Brain microvascular endothelial cell (primary cell): ENCODE results near the gene OR4D11.
A peak's percentile ranks its signal among the peaks of the same experiment; 100 is the strongest.
"Not testable (repeated sequence)": the region's sequence is repeated elsewhere in the genome, so short reads cannot be mapped to it uniquely, and the experiment has no call there.

ENCODE experiments used
- DNase-seq: peaks from one replicate; pipeline ENCODE4 v3.0.0-alpha.2; 2020
- H3K27ac ChIP-seq: fragments of 250-450 bp; sonication (Bioruptor Pico); 2 replicates; pipeline ENCODE4 v1.5.1; 2020; ENCODE audit warnings: mild to moderate bottlenecking, moderate library complexity
- H3K27me3 ChIP-seq: fragments of 250-450 bp; sonication (Bioruptor Pico); replicated peaks from 2 replicates; pipeline ENCODE4 v1.5.1; 2020; ENCODE audit warnings: mild to moderate bottlenecking
- H3K36me3 ChIP-seq: fragments of 250-450 bp; sonication (Bioruptor Pico); replicated peaks from 2 replicates; pipeline ENCODE4 v1.5.1; 2020; ENCODE audit warnings: mild to moderate bottlenecking
- H3K4me3 ChIP-seq: 2 replicates; pipeline ENCODE4 v1.5.1; 2011; ENCODE audit warnings: low read depth, mild to moderate bottlenecking, control low read depth, low read length, moderate library complexity
- CTCF ChIP-seq: IDR thresholded peaks from 2 replicates; pipeline ENCODE4 v1.5.1; 2011; ENCODE audit warnings: low read depth, mild to moderate bottlenecking, moderate library complexity, low read length, control low read depth, inconsistent platforms; ENCODE audit errors: missing control alignments
- in situ Hi-C: cut with HindIII; loops from 2 replicates; pipeline ENCODE4 v1.10.0; 2017; ENCODE audit warnings: low sequenced_read_pairs, low pct_ligation_motif_present

OR4D11 gene

GRCh38 chr11:59520741-59521140, 17.4 kb downstream of the OR4D11 start:
- H3K36me3 ChIP-seq = no peaks in the 10 kb centered on the region
- no peak overlapping the region for H3K4me3 ChIP-seq
- TF ChIP-seq CTCF = no peak
- no peaks in the 10 kb centered on the region for H3K27me3 ChIP-seq
- H3K27ac ChIP-seq = no peak overlapping the region
- in situ Hi-C loops = no loop called here
- DNase-seq = no peak

DNA sequence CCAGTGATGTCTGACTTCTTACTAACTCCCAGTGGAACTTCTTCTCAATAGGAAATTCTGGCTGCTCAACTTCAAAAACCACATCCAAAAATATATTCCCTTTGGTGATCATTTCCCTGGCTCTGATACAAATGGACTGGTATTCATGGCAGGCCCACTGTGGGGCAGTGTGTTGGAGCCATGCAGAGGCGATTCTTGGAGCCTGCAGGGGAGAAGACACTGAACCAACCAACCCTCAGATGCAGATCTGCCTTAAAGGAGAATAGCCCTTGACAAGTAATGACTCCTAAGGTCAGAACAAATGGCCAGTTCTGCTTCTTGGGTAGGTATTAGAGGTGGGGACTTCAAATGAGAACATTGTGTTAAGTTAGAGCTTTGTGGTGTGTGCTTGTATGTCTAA, 20.2 kb downstream of the OR4D11 start:
- DNase-seq = no peak
- Histone ChIP-seq H3K27ac (no peak overlapping the region), H3K36me3 (no peaks in the 10 kb centered on the region), H3K4me3 (no peak overlapping the region), H3K27me3 (no peaks in the 10 kb centered on the region)
- peak; percentile 8 for TF ChIP-seq CTCF
- in situ Hi-C loops = no loop called here

GRCh38 chr11:59528711-59529110, 25.3 kb downstream of the OR4D11 start:
- no peak for TF ChIP-seq CTCF
- no peak overlapping the region for H3K4me3 ChIP-seq
- no peaks in the 10 kb centered on the region for H3K36me3 ChIP-seq
- no peak for DNase-seq
- in situ Hi-C loops = no loop called here
- H3K27ac ChIP-seq = no peak overlapping the region
- H3K27me3 ChIP-seq = no peaks in the 10 kb centered on the region

- no peaks in the 10 kb centered on the region for H3K36me3 ChIP-seq
- no peak for DNase-seq
- H3K27me3 ChIP-seq = no peaks in the 10 kb centered on the region
- in situ Hi-C loops = no loop called here
- no peak overlapping the region for H3K27ac ChIP-seq
- TF ChIP-seq CTCF = no peak
- no peak overlapping the region for H3K4me3 ChIP-seq
These were observed 29.2 kb downstream of the OR4D11 start for GRCh38 chr11:59532620-59533019.

DNA sequence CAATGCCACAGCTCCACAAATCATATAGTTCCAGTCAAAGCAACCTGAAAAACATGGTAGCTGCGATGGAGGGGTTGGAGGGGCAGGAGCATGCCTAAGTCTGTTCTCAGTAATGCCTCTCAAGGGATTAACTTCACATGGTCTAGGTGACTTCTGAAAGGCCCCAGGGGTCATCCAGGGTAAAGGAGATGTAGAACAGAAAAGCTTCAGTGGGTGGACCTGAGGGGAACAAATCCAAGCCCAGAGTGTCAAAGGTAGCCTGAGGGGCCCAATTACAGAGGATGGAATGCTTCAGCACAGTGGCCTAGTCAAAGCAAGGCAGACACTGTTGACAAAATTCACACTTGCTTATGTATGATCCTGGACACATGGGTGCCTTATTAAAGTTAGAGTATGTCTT, 31.3 kb downstream of the OR4D11 start:
- no peaks in the 10 kb centered on the region for H3K36me3 ChIP-seq
- no peaks in the 10 kb centered on the region for H3K27me3 ChIP-seq
- in situ Hi-C loops = no loop called here
- H3K4me3 ChIP-seq = no peak overlapping the region
- H3K27ac ChIP-seq = no peak overlapping the region
- DNase-seq = no peak
- no peak for TF ChIP-seq CTCF

- in situ Hi-C loops = no loop called here
- TF ChIP-seq CTCF = no peak
- no peaks in the 10 kb centered on the region for H3K27me3 ChIP-seq
- H3K4me3 ChIP-seq = no peak overlapping the region
- H3K36me3 ChIP-seq = no peaks in the 10 kb centered on the region
- DNase-seq = no peak
- H3K27ac ChIP-seq = no peak overlapping the region
These were observed 38.9 kb downstream of the OR4D11 start for GRCh38 chr11:59542142-59542810.

GRCh38 chr11:59543713-59544112, 40.3 kb downstream of the OR4D11 start:
- H3K27me3 ChIP-seq, H3K27ac ChIP-seq, H3K36me3 ChIP-seq, H3K4me3 ChIP-seq, DNase-seq, in situ Hi-C loops: not testable (repeated sequence)
